HUES64 (cell line): ENCODE data around the gene BTBD9.
"Not testable (repeated sequence)": the region's sequence is repeated elsewhere in the genome, so short reads cannot be mapped to it uniquely, and the experiment has no call there.

Experiments used
- H3K27ac ChIP-seq: 2 replicates; pipeline ENCODE4 v1.7.0; 2013; ENCODE audit warnings: low read depth, low read length, inconsistent platforms
- H3K27me3 ChIP-seq: 2 replicates; pipeline ENCODE4 v1.6.1; 2013; ENCODE audit warnings: mild to moderate bottlenecking, low read length; ENCODE audit not compliant: insufficient read depth
- H3K36me3 ChIP-seq: 2 replicates; pipeline ENCODE4 v1.6.1; 2013; ENCODE audit warnings: mild to moderate bottlenecking, low read length; ENCODE audit not compliant: insufficient read depth
- H3K4me1 ChIP-seq: 2 replicates; pipeline ENCODE4 v1.6.1; 2013; ENCODE audit warnings: mild to moderate bottlenecking, low read length, moderate library complexity; ENCODE audit not compliant: insufficient read depth
- H3K4me3 ChIP-seq: 2 replicates; pipeline ENCODE4 v1.5.1; 2013; ENCODE audit warnings: mild to moderate bottlenecking, low read length, moderate library complexity
- H3K9ac ChIP-seq: 2 replicates; pipeline ENCODE4 v1.6.1; 2013; ENCODE audit warnings: mild to moderate bottlenecking, low read depth, low read length
- H3K9me3 ChIP-seq: 2 replicates; pipeline ENCODE4 v1.6.1; 2013; ENCODE audit warnings: low read depth, low read length; ENCODE audit not compliant: insufficient read depth
- WGBS: fragments of 150-250, 120-280 bp; methylation state at CpG from one replicate; pipeline ENCODE4 v1.1.7; 2013; ENCODE audit warnings: missing lambda C conversion rate; 5-methylcytosine and 5-hydroxymethylcytosine counted together

BTBD9 gene

GRCh38 chr6:38618301-38618700 lies 21.4 kb downstream of the BTBD9 start:
- WGBS = no CpG with 5 or more reads among the region's 1 CpG
- not testable (repeated sequence) for H3K9ac ChIP-seq, H3K27ac ChIP-seq

GRCh38 chr6:38617856-38618255 lies 21.9 kb downstream of the BTBD9 start:
- Histone ChIP-seq H3K36me3 (no peaks in the 10 kb centered on the region), H3K9ac (no peak overlapping the region), H3K4me3 (no peak overlapping the region), H3K4me1 (peaks cover 13% of the 10 kb centered on the region; the same call in 1 of the 2 replicates), H3K9me3 (no peaks in the 10 kb centered on the region), H3K27ac (no peak overlapping the region), H3K27me3 (no peaks in the 10 kb centered on the region)
- 87% methylated on average over 8 of the region's 8 CpGs for WGBS

More at GRCh38 chr6:38618301-38618700, 21.4 kb downstream of the BTBD9 start:
- H3K4me3 ChIP-seq, H3K9me3 ChIP-seq, H3K27me3 ChIP-seq, H3K36me3 ChIP-seq: not testable (repeated sequence)
- H3K4me1 ChIP-seq = peaks cover 13% of the 10 kb centered on the region; the same call in 1 of the 2 replicates

- Histone ChIP-seq H3K4me1 (0 out of 2 replicates have a peak, but pooled peaks cover 6% of the 10 kb centered on the region), H3K27me3 (no peaks in the 10 kb centered on the region), H3K36me3 (no peaks in the 10 kb centered on the region), H3K4me3 (no peak overlapping the region), H3K27ac (no peak overlapping the region), H3K9me3 (no peaks in the 10 kb centered on the region), H3K9ac (no peak overlapping the region)
- WGBS = 83% methylated on average over 1 of the region's 1 CpG
Observed at GRCh38 chr6:38612143-38612965, 27.4 kb downstream of the BTBD9 start.

GRCh38 chr6:38610050-38610625 lies 29.6 kb downstream of the BTBD9 start:
- Histone ChIP-seq H3K27ac (no peak overlapping the region), H3K9me3 (no peaks in the 10 kb centered on the region), H3K4me3 (no peak overlapping the region), H3K9ac (no peak overlapping the region), H3K36me3 (no peaks in the 10 kb centered on the region), H3K27me3 (no peaks in the 10 kb centered on the region), H3K4me1 (0 out of 2 replicates have a peak, but pooled peaks cover 5% of the 10 kb centered on the region)
- 88% methylated on average over 6 of the region's 6 CpGs for WGBS

- WGBS = 93% methylated on average over 2 of the region's 2 CpGs
- no peak overlapping the region for H3K27ac ChIP-seq
- peaks cover 4% of the 10 kb centered on the region; the same call in 1 of the 2 replicates for H3K4me1 ChIP-seq
- H3K9ac ChIP-seq = no peak overlapping the region
- no peaks in the 10 kb centered on the region for H3K36me3 ChIP-seq
- H3K27me3 ChIP-seq = no peaks in the 10 kb centered on the region
- H3K4me3 ChIP-seq = no peak overlapping the region
- no peaks in the 10 kb centered on the region for H3K9me3 ChIP-seq
Observed at GRCh38 chr6:38604700-38605099, 35.0 kb downstream of the BTBD9 start.

GRCh38 chr6:38603966-38604365 lies 35.8 kb downstream of the BTBD9 start:
- WGBS = 86% methylated on average over 2 of the region's 3 CpGs
- no peaks in the 10 kb centered on the region for H3K9me3 ChIP-seq
- no peaks in the 10 kb centered on the region for H3K36me3 ChIP-seq
- no peak overlapping the region for H3K4me3 ChIP-seq
- peaks cover 4% of the 10 kb centered on the region; the same call in 1 of the 2 replicates for H3K4me1 ChIP-seq
- no peaks in the 10 kb centered on the region for H3K27me3 ChIP-seq
- no peak overlapping the region for H3K9ac ChIP-seq
- no peak overlapping the region for H3K27ac ChIP-seq

GRCh38 chr6:38603496-38603895 lies 36.2 kb downstream of the BTBD9 start:
- Histone ChIP-seq H3K9ac (no peak overlapping the region), H3K27me3 (no peaks in the 10 kb centered on the region), H3K27ac (no peak overlapping the region), H3K36me3 (no peaks in the 10 kb centered on the region), H3K4me1 (peaks cover 4% of the 10 kb centered on the region; the same call in 1 of the 2 replicates), H3K4me3 (no peak overlapping the region), H3K9me3 (no peaks in the 10 kb centered on the region)
- WGBS = 84% methylated on average over 2 of the region's 2 CpGs

- 93% methylated on average over 4 of the region's 4 CpGs for WGBS
Observed at GRCh38 chr6:38599966-38600550, 39.7 kb downstream of the BTBD9 start.

GRCh38 chr6:38599261-38599660 lies 40.5 kb downstream of the BTBD9 start:
- H3K27ac ChIP-seq = no peak overlapping the region
- H3K36me3 ChIP-seq = no peaks in the 10 kb centered on the region
- H3K4me3 ChIP-seq = no peak overlapping the region
- H3K9me3 ChIP-seq = no peaks in the 10 kb centered on the region
- peaks cover 4% of the 10 kb centered on the region; the same call in 1 of the 2 replicates for H3K4me1 ChIP-seq
- no peak overlapping the region for H3K9ac ChIP-seq
- no peaks in the 10 kb centered on the region for H3K27me3 ChIP-seq
- WGBS = 97% methylated on average over 5 of the region's 5 CpGs

More at GRCh38 chr6:38599966-38600550, 39.7 kb downstream of the BTBD9 start:
- Histone ChIP-seq H3K9me3 (no peaks in the 10 kb centered on the region), H3K4me3 (no peak overlapping the region), H3K27me3 (no peaks in the 10 kb centered on the region), H3K4me1 (peaks cover 4% of the 10 kb centered on the region; the same call in 1 of the 2 replicates), H3K36me3 (no peaks in the 10 kb centered on the region), H3K9ac (no peak overlapping the region), H3K27ac (no peak overlapping the region)

GRCh38 chr6:38593998-38594665 lies 45.6 kb downstream of the BTBD9 start:
- H3K4me3 ChIP-seq = no peak overlapping the region
- no peaks in the 10 kb centered on the region for H3K4me1 ChIP-seq
- H3K9ac ChIP-seq = no peak overlapping the region
- H3K9me3 ChIP-seq = no peaks in the 10 kb centered on the region
- no peaks in the 10 kb centered on the region for H3K27me3 ChIP-seq
- no peak overlapping the region for H3K27ac ChIP-seq
- 100% methylated on average over 2 of the region's 3 CpGs for WGBS
- H3K36me3 ChIP-seq = no peaks in the 10 kb centered on the region; the same call in 1 of the 2 replicates

GRCh38 chr6:38593409-38593808 lies 46.3 kb downstream of the BTBD9 start:
- no peak overlapping the region for H3K27ac ChIP-seq
- no peak overlapping the region for H3K9ac ChIP-seq
- no peaks in the 10 kb centered on the region for H3K4me1 ChIP-seq
- H3K27me3 ChIP-seq = no peaks in the 10 kb centered on the region
- H3K4me3 ChIP-seq = no peak overlapping the region
- no peaks in the 10 kb centered on the region for H3K9me3 ChIP-seq
- H3K36me3 ChIP-seq = no peaks in the 10 kb centered on the region; the same call in 1 of the 2 replicates
